SK-N-SH treated with all-trans-retinoic acid at 6 μM for 48 hours (cell line): ENCODE measurements around the gene PHLDA1.

ENCODE experiments used
- PATZ1 ChIP-seq: fragments of 250-450 bp; sonication (Bioruptor Pico); IDR thresholded peaks from 2 replicates; pipeline ENCODE4 v1.8.0; 2020; ENCODE audit warnings: mild to moderate bottlenecking, moderate library complexity, borderline replicate concordance
- SNAI2 ChIP-seq: fragments of 250-450 bp; sonication (Bioruptor Pico); IDR thresholded peaks from 2 replicates; pipeline ENCODE4 v1.5.0; 2020; ENCODE audit warnings: mild to moderate bottlenecking, moderate library complexity
- TCF4 ChIP-seq: fragments of 250-450 bp; sonication (Bioruptor Pico); IDR thresholded peaks from 2 replicates; pipeline ENCODE4 v1.8.0; 2021; ENCODE audit warnings: mild to moderate bottlenecking, moderate library complexity, borderline replicate concordance
- TOX ChIP-seq: fragments of 250-450 bp; sonication (Bioruptor Pico); IDR thresholded peaks from 2 replicates; pipeline ENCODE4 v1.8.0; 2021; ENCODE audit warnings: mild to moderate bottlenecking, moderate library complexity, borderline replicate concordance
- TSHZ2 ChIP-seq: fragments of 250-450 bp; sonication (Bioruptor Pico); IDR thresholded peaks from 2 replicates; pipeline ENCODE4 v1.5.0; 2020; ENCODE audit warnings: mild to moderate bottlenecking, moderate library complexity
- TF ChIP-seq, protein P1 (sequence below): fragments of 250-450 bp; sonication (Bioruptor Pico); IDR thresholded peaks from 2 replicates; pipeline ENCODE4 v1.5.1; 2020; ENCODE audit warnings: low read depth, mild to moderate bottlenecking, moderate library complexity
- TF ChIP-seq, protein P2 (sequence below): fragments of 250-450 bp; sonication (Bioruptor Pico); IDR thresholded peaks from 2 replicates; pipeline ENCODE4 v1.8.0; 2021; ENCODE audit warnings: low read depth, mild to moderate bottlenecking, moderate library complexity, borderline replicate concordance

- TF ChIP-seq, protein P1, sequence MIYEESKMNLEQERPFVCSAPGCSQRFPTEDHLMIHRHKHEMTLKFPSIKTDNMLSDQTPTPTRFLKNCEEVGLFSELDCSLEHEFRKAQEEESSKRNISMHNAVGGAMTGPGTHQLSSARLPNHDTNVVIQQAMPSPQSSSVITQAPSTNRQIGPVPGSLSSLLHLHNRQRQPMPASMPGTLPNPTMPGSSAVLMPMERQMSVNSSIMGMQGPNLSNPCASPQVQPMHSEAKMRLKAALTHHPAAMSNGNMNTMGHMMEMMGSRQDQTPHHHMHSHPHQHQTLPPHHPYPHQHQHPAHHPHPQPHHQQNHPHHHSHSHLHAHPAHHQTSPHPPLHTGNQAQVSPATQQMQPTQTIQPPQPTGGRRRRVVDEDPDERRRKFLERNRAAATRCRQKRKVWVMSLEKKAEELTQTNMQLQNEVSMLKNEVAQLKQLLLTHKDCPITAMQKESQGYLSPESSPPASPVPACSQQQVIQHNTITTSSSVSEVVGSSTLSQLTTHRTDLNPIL (CRISPR knock-in tag): no peak
- TF ChIP-seq TSHZ2 (CRISPR knock-in tag) (no peak), PATZ1 (CRISPR knock-in tag) (0 out of 2 replicates have a peak, but pooled peaks have one; percentile 13), TCF4 (no peak), TOX (CRISPR knock-in tag) (no peak), SNAI2 (no peak)
- TF ChIP-seq, protein P2, sequence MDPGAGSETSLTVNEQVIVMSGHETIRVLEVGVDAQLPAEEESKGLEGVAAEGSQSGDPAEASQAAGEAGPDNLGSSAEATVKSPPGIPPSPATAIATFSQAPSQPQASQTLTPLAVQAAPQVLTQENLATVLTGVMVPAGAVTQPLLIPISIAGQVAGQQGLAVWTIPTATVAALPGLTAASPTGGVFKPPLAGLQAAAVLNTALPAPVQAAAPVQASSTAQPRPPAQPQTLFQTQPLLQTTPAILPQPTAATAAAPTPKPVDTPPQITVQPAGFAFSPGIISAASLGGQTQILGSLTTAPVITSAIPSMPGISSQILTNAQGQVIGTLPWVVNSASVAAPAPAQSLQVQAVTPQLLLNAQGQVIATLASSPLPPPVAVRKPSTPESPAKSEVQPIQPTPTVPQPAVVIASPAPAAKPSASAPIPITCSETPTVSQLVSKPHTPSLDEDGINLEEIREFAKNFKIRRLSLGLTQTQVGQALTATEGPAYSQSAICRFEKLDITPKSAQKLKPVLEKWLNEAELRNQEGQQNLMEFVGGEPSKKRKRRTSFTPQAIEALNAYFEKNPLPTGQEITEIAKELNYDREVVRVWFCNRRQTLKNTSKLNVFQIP (CRISPR knock-in tag): no peak
Measured at GRCh38 chr12:76026643-76027063, 4.9 kb downstream of the PHLDA1 start.
